Measurements from ENCODE around the gene KCNG2. TPM values are rescaled to one million over a fixed set of nuclear protein-coding genes. Genes with fewer than 3 reads are reported as not detected.

Gene KCNG2
- total RNA-seq, 1 donor from 2014 or later = not detected

DNA sequence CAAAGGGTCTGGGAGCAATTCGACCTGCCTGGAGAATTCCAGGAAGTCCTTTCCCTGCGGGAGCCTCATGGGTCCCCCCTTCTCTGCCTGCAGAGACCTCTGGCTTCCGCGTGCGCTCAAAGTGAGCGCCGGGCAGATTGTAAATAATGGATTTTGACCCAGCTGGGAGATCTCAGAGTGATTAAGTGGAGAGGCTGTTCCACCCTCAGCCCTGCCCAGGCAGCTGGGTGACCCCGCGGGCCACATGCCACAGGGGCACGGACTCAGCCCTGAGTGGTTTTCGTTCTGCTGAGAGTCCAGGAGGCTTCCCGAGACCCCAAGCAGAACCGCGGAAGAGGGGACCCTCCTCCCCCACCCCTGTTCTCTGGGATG, 1.2 kb downstream of the KCNG2 start:
- DNase-seq = peak; percentile 60

- no peak for DNase-seq
Observed at GRCh38 chr18:79799619-79800370, 2.1 kb downstream of the KCNG2 start.

- no peak for DNase-seq
Observed at GRCh38 chr18:79800371-79801180, 2.8 kb downstream of the KCNG2 start.

GRCh38 chr18:79801217-79801616, 3.5 kb downstream of the KCNG2 start:
- no peak for DNase-seq

DNA sequence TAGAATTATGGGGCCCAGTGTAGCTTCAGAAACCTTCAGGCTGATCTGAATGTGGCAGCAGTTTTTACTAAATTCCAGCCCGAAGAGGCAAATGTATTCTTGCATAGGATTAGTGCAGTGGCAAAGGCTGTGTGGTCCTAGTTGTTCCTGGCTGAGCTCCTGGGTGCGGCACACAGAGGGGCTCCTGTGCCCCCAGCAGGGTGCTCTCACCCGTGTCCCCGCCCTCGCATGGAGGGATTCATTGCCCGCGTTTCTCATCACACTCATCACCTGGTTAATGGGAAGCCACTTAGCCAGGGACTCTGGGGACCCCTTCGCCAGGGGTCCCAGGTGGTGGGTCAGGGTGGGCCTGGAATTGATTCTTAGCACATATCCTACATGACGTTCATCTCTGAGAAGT, 3.9 kb downstream of the KCNG2 start:
- no peak for DNase-seq

DNA sequence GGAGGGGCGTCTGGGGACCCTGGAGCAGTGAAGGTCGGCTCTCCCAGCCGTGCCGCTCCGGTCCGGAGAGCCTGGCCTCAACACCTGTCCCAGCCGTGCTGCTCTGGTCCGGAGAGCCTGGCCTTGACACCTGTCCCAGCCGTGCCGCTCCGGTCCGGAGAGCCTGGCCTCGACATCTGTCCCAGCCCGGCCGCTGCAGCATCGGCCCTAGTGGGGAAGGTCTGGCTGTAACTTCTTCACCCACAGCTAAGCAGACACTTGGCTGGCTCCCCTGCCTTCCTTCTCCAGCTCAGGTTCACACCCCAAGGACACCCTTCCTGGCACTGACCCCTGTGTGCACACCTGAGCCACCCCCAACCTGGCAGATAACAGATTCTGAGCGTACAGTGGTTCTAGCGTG, 4.6 kb downstream of the KCNG2 start:
- DNase-seq = no peak

DNA sequence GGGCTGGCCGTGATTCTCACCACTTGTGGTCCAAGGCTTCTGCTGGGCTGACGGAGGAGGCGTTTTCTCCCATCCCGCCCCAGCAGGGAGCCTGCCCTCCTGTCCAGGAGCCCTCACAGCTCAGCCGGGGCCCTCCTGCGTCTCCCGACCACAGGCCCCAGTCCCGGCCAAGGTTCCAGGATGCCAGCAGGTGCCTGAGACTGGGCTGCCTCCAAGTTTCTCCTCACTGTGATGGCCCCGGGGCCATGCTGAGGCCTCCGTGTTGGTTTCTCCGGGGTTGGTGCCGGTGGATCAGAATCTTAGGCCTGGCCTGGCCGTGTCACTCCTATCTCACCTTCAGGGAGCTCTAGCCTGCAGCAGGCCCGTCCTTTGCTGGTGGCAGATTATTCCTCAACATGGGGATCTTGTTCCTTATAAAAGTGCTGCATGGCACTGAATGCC, 5.9 kb downstream of the KCNG2 start:
- no peak for DNase-seq

- DNase-seq = no peak
Observed at GRCh38 chr18:79804130-79804787, 6.5 kb downstream of the KCNG2 start.

GRCh38 chr18:79805211-79805887, 7.6 kb downstream of the KCNG2 start:
- DNase-seq = no peak

- no peak for DNase-seq
Observed at GRCh38 chr18:79805926-79806487, 8.3 kb downstream of the KCNG2 start.

GRCh38 chr18:79806976-79807841, 9.5 kb downstream of the KCNG2 start:
- DNase-seq = no peak

DNA sequence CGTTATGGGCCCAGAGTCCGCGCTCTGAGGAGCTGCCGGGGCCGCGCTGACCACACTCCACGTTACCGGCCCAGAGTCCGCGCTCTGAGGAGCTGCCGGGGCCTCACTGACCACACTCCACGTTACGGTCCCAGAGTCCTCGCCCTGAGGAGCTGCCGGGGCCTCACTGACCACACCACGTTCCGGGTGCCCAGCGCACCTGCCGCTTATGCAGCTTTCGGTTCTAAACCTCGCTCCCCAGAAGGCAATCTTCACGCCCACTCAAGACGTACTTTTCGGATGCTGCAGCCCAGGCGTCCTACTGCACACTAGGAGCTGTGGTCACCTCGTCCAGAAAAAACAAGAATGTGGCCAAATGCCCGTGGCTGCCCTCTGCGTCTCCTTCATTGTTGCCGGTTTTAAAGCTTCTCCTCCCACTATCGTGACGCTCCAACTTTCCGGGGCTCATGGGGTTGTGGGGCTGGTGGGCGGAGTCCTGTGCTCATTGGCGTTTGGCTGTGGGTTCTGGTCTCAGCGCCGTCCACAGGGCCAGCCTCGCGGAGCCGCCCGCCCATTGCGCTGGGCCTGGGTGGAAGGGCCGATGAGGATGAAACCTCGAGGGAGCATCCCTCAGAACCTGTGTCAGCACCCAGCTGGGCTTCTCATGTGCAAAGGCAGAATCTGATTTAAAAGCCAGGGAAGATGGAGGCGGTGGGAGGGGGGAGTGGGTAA, 11.9 kb downstream of the KCNG2 start:
- no peak for DNase-seq

DNA sequence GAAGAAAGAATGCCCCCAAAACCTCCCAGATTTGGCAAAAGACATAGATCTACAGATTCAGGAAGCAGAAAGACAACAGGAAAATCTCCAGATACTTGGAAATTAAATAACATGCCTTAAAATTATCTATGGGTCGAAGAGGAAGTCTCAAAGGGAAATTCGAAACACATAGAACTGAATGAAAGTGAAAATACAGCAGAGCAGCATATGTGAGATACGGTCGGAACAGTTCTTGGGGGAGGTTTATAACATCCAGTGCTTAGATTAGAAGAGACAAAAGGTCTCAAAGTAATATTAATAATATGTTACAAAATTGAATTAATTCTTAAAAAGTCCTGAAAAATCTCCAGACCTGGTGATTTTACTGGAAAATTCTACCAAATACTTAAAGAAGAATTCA, 14.3 kb downstream of the KCNG2 start:
- DNase-seq = no peak

- no peak for DNase-seq
Observed at GRCh38 chr18:79814373-79814772, 16.6 kb downstream of the KCNG2 start.

GRCh38 chr18:79815657-79816056, 17.9 kb downstream of the KCNG2 start:
- no peak for DNase-seq

- no peak for DNase-seq
Observed at GRCh38 chr18:79816092-79816491, 18.4 kb downstream of the KCNG2 start.

DNA sequence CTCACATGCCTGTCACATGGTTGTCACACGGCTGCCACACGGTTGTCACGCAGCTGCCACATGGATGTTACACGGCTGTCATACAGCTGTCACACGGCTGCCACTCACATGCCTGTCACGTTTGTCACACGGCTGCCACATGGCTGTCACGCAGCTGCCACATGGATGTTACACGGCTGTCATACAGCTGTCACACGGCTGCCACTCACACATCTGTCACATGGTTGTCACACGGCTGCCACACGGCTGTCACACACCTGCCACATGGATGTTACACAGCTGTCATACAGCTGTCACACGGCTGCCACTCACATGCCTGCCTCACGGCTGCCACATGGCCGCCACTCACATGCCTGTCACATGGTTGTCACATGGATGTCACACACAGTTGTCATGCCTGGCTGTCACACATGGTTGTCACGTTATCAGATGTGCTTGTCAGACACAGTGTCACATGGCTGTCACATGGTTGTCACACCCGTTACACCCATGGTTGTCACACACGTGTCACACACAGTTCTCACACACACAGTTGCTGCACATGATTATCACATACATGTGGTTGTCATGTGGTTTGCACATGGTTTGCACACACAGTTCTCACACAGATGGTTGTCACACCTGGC, 19.4 kb downstream of the KCNG2 start:
- DNase-seq = no peak

GRCh38 chr18:79817607-79817998, 19.9 kb downstream of the KCNG2 start:
- DNase-seq = no peak

GRCh38 chr18:79818036-79818435, 20.3 kb downstream of the KCNG2 start:
- no peak for DNase-seq

DNA sequence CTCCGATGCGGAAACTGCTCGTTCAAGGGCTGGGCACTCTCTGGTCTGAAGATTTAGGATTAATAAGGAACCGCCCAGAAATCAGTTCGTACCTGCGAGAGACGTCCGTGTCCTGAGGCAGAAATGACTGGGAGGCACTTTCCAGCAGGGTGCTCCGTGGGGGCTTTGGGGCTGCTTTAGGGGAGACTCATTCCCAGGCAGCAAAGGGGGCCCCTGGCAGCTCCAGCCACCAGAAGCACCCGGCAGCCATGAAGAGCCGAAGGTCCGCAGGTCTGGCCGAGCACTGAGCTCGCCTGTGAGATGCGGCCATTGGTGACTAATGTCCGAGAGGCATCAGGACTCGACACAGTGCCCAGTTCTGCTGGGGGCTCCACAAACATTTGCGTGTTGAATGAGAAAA, 20.9 kb downstream of the KCNG2 start:
- no peak for DNase-seq
